Type B pancreatic cell (in vitro differentiated cells): ENCODE data around the gene CD22. TPM values are rescaled to one million over a fixed set of nuclear protein-coding genes. Genes with fewer than 3 reads are reported as not detected.

Experiments used
- DNase-seq: peaks from one replicate; pipeline ENCODE4 v3.0.0; 2021; ENCODE audit warnings: mixed read lengths; ENCODE audit not compliant: unreplicated experiment; ENCODE audit errors: extremely low spot score
- H3K27ac Mint-ChIP-seq: 2 replicates; pipeline ENCODE4 v1.8.0; 2021; ENCODE audit warnings: mild to moderate bottlenecking, mixed read lengths
- H3K27me3 Mint-ChIP-seq: 2 replicates; pipeline ENCODE4 v1.8.0; 2021; ENCODE audit warnings: mixed read lengths
- H3K36me3 Mint-ChIP-seq: 2 replicates; pipeline ENCODE4 v1.8.0; 2021; ENCODE audit warnings: mixed read lengths
- H3K4me1 Mint-ChIP-seq: one replicate; pipeline ENCODE4 v1.8.0; 2021; ENCODE audit warnings: mixed read lengths; ENCODE audit not compliant: unreplicated experiment
- H3K4me3 Mint-ChIP-seq: 2 replicates; pipeline ENCODE4 v1.8.0; 2021; ENCODE audit warnings: mild to moderate bottlenecking, mixed read lengths
- H3K9me3 Mint-ChIP-seq: 2 replicates; pipeline ENCODE4 v1.8.0; 2021; ENCODE audit warnings: mixed read lengths
- CTCF ChIP-seq: fragments of 200-600 bp; sonication (generic); conservative IDR thresholded peaks from 2 replicates; pipeline ENCODE4 v1.5.0; 2021; ENCODE audit warnings: antibody characterized with exemption, mild to moderate bottlenecking
- total RNA-seq: library from RNA; stranded (reverse); gene quantifications from 2 replicates; pipeline ENCODE4 v1.2.1, GENCODE V29; 2021; ENCODE audit warnings: low replicate concordance

The CD22 gene
- total RNA-seq, 1 donor from 2014 or later, result 0.92 TPM

- no peak for DNase-seq
- H3K27me3 Mint-ChIP-seq, result no peaks in the 10 kb centered on the region
- H3K4me1 Mint-ChIP-seq, result peaks cover 25% of the 10 kb centered on the region
- H3K27ac Mint-ChIP-seq, result no peak overlapping the region
- H3K4me3 Mint-ChIP-seq, result no peak overlapping the region
- H3K36me3 Mint-ChIP-seq, result no peaks in the 10 kb centered on the region
- no peak for TF ChIP-seq CTCF
- no peaks in the 10 kb centered on the region for H3K9me3 Mint-ChIP-seq
Observed at GRCh38 chr19:35311901-35312665, 16.9 kb upstream of the CD22 start.

DNA sequence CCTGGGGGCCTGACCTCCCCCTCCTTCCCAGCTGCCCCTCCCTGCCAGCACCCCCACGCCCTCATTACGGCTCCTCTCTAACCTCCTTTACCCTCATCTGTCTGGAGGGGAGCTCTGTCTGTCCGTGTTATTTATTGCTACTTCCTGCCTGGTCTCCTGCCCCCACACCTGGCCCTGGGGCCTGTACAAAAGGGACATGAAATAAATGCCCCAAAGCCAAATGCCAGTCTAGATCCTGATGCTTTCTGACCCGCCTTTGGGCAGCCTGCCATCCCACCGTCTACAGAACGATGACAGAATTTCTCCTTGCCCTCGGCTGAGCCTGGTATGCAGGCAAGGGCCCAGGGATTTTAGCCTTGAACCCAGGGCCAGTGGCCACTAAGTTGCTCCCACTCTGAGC is 15.4 kb upstream of the CD22 start:
- no peak for DNase-seq
- H3K9me3 Mint-ChIP-seq, result no peaks in the 10 kb centered on the region
- no peak overlapping the region for H3K4me3 Mint-ChIP-seq
- H3K36me3 Mint-ChIP-seq, result no peaks in the 10 kb centered on the region
- peaks cover 21% of the 10 kb centered on the region for H3K4me1 Mint-ChIP-seq
- no peaks in the 10 kb centered on the region for H3K27me3 Mint-ChIP-seq
- H3K27ac Mint-ChIP-seq, result no peak overlapping the region
- no peak for TF ChIP-seq CTCF

DNA sequence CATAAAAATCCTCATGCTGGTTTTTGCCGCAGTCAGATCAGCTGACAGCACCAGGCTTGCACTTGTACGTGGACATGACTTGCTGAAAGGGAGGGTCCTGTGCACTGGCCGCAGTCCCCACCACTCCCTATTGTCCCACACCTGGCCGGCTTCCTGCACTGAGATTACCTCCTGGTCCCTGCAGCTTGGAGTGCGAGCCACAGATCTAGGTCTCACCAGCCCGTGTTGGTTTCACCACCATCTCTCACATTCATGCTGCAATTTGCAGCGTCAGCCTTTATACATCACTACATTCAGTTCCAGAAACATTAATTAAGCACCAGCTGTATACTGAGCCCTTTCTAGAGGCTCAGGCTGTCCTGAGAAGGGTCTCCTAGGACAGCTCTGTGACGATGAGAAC is 15.0 kb upstream of the CD22 start:
- Mint-ChIP-seq H3K36me3 (no peaks in the 10 kb centered on the region), H3K9me3 (no peaks in the 10 kb centered on the region), H3K27me3 (no peaks in the 10 kb centered on the region), H3K4me1 (peaks cover 21% of the 10 kb centered on the region), H3K27ac (peak overlapping the region; percentile 26), H3K4me3 (no peak overlapping the region)
- no peak for TF ChIP-seq CTCF
- no peak for DNase-seq

DNA sequence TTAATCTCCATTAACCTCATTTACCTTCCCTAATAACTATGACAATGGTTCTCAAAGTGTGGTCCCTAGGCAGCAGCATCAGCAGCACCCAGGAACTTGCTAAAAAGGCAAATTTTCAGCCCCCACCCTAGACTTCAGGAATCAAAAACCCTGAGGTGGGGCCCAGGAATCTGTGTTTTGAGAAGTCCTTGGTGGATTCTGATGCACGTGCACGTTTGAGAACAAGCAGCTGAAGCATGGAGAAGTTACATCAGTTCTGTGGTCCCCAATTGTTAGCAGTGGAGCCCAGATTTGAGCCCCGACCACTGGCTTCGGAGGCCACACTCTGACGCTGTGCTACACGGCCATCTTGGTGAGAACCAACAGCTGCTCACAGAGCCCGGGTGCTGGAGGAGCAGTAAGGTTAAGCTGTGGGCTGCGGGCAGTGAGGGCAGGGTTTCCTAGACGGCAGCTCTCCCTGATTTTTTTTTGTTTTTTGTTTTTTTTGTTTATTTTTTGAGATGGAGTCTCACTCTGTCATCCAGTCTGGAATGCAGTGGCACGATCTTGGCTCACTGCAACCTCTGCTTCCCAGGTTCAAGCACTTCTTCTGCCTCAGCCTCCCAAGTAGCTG is 14.0 kb upstream of the CD22 start:
- Mint-ChIP-seq H3K9me3 (no peaks in the 10 kb centered on the region), H3K4me1 (peaks cover 13% of the 10 kb centered on the region), H3K4me3 (no peak overlapping the region), H3K27ac (no peak overlapping the region), H3K27me3 (no peaks in the 10 kb centered on the region), H3K36me3 (no peaks in the 10 kb centered on the region)
- DNase-seq, result no peak
- TF ChIP-seq CTCF, result no peak

DNA sequence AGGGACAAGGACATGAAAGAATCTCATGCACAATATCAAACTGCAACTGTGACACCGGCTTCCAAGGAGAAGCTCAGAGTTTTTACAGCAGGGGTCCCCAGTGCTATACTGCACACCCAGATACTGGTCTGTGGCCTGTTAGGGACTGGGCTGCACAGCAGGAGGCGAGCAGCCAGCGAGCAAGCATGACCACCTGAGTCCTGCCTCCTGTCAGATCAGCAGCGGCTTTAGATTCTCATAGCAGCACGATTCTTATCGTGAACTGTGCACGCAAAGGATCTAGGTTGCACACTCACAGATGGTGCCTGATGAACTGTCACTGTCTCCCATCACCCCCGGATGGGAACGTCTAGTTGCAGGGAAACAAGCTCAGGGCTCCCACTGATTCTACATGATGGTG is 13.1 kb upstream of the CD22 start:
- Mint-ChIP-seq H3K9me3 (no peaks in the 10 kb centered on the region), H3K27ac (peak overlapping the region; percentile 83), H3K4me3 (no peak overlapping the region), H3K4me1 (peaks cover 10% of the 10 kb centered on the region), H3K36me3 (no peaks in the 10 kb centered on the region), H3K27me3 (no peaks in the 10 kb centered on the region)
- no peak for TF ChIP-seq CTCF
- no peak for DNase-seq
